SK-N-SH treated with all-trans-retinoic acid at 6 μM for 48 hours (cell line): ENCODE data around the gene GABRE.

Experiments
- ARNTL ChIP-seq: fragments of 450-650 bp; formaldehyde crosslinking; IDR thresholded peaks from 2 replicates; pipeline ENCODE4 v1.5.0; 2020; ENCODE audit warnings: low read depth, mild to moderate bottlenecking, moderate library complexity, borderline replicate concordance
- CSDC2 ChIP-seq: fragments of 250-450 bp; sonication (Bioruptor Pico); IDR thresholded peaks from 2 replicates; pipeline ENCODE4 v1.5.0; 2020; ENCODE audit warnings: mild to moderate bottlenecking, moderate library complexity
- ISL1 ChIP-seq: fragments of 250-450 bp; sonication (Bioruptor Pico); IDR thresholded peaks from 2 replicates; pipeline ENCODE4 v2.1.2; 2022; ENCODE audit warnings: mild to moderate bottlenecking, moderate library complexity
- SNAI2 ChIP-seq: fragments of 250-450 bp; sonication (Bioruptor Pico); IDR thresholded peaks from 2 replicates; pipeline ENCODE4 v1.5.0; 2020; ENCODE audit warnings: mild to moderate bottlenecking, moderate library complexity
- ZFP30 ChIP-seq: fragments of 450-650 bp; formaldehyde crosslinking; IDR thresholded peaks from 2 replicates; pipeline ENCODE4 v1.5.0; 2022; ENCODE audit warnings: mild to moderate bottlenecking, moderate library complexity
- TF ChIP-seq, protein P1 (sequence below): fragments of 250-450 bp; sonication (Bioruptor Pico); IDR thresholded peaks from 2 replicates; pipeline ENCODE4 v1.5.1; 2021; ENCODE audit warnings: mild to moderate bottlenecking, moderate library complexity
- TF ChIP-seq, protein P2 (sequence below): fragments of 250-450 bp; sonication (Bioruptor Pico); IDR thresholded peaks from 2 replicates; pipeline ENCODE4 v1.8.0; 2020; ENCODE audit warnings: mild to moderate bottlenecking, moderate library complexity, borderline replicate concordance
- TF ChIP-seq, protein P3 (sequence below): fragments of 250-450 bp; sonication (Bioruptor Pico); IDR thresholded peaks from 2 replicates; pipeline ENCODE4 v1.5.1; 2020; ENCODE audit warnings: low read depth, mild to moderate bottlenecking, moderate library complexity

DNA sequence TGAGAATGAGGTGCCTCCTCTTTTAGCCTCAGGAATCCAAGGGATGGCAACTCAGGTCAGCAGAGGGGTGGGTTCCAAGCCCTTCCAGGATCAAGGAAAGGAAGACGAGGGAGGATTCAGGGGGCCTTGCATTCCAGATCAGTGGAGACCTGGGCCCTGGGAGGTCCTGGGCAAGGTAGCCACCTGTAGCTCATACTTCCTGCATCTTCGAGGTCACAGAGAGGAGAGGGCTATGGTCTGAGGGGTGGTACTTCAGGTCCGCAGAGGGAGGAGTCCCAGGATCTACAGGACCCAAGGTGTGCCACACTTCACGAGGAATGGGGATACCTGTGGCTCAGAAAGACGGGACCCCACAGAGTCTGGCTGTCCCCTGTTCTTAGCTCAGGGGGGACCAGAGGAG, 52.6 kb downstream of the GABRE start:
- TF ChIP-seq, protein P1, sequence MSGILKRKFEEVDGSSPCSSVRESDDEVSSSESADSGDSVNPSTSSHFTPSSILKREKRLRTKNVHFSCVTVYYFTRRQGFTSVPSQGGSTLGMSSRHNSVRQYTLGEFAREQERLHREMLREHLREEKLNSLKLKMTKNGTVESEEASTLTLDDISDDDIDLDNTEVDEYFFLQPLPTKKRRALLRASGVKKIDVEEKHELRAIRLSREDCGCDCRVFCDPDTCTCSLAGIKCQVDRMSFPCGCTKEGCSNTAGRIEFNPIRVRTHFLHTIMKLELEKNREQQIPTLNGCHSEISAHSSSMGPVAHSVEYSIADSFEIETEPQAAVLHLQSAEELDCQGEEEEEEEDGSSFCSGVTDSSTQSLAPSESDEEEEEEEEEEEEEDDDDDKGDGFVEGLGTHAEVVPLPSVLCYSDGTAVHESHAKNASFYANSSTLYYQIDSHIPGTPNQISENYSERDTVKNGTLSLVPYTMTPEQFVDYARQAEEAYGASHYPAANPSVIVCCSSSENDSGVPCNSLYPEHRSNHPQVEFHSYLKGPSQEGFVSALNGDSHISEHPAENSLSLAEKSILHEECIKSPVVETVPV (CRISPR knock-in tag) = no peak
- no peak for TF ChIP-seq ZFP30 (CRISPR knock-in tag)
- no peak for TF ChIP-seq ARNTL (CRISPR knock-in tag)
- TF ChIP-seq CSDC2 (CRISPR knock-in tag) = no peak
- no peak for TF ChIP-seq SNAI2 (CRISPR knock-in tag)
- TF ChIP-seq ISL1 (CRISPR knock-in tag) = no peak
- TF ChIP-seq, protein P2, sequence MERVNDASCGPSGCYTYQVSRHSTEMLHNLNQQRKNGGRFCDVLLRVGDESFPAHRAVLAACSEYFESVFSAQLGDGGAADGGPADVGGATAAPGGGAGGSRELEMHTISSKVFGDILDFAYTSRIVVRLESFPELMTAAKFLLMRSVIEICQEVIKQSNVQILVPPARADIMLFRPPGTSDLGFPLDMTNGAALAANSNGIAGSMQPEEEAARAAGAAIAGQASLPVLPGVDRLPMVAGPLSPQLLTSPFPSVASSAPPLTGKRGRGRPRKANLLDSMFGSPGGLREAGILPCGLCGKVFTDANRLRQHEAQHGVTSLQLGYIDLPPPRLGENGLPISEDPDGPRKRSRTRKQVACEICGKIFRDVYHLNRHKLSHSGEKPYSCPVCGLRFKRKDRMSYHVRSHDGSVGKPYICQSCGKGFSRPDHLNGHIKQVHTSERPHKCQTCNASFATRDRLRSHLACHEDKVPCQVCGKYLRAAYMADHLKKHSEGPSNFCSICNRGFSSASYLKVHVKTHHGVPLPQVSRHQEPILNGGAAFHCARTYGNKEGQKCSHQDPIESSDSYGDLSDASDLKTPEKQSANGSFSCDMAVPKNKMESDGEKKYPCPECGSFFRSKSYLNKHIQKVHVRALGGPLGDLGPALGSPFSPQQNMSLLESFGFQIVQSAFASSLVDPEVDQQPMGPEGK = no peak
- TF ChIP-seq, protein P3, sequence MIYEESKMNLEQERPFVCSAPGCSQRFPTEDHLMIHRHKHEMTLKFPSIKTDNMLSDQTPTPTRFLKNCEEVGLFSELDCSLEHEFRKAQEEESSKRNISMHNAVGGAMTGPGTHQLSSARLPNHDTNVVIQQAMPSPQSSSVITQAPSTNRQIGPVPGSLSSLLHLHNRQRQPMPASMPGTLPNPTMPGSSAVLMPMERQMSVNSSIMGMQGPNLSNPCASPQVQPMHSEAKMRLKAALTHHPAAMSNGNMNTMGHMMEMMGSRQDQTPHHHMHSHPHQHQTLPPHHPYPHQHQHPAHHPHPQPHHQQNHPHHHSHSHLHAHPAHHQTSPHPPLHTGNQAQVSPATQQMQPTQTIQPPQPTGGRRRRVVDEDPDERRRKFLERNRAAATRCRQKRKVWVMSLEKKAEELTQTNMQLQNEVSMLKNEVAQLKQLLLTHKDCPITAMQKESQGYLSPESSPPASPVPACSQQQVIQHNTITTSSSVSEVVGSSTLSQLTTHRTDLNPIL (CRISPR knock-in tag) = no peak
